PC-9 (cell line): ENCODE data around the gene ZNF398. TPM values are rescaled to one million over a fixed set of nuclear protein-coding genes. Genes with fewer than 3 reads are reported as not detected.

Source experiments
- BruUV-seq: library from RNA; stranded (reverse); fragments of 400-500 nt; replicated peaks from 2 replicates; lab custom pipeline; 2021; lab: Mats Ljungman, UMichigan
- CTCF ChIA-PET: fragments of 300-600 bp; sonication (Branson Sonifier 250); formaldehyde crosslinking; loops from one replicate; lab custom pipeline; 2022; ENCODE audit warnings: antibody characterized with exemption; lab: Charles Lee
- POLR2A ChIA-PET: fragments of 300-600 bp; sonication (Branson Sonifier 250); formaldehyde crosslinking; loops from one replicate; lab custom pipeline; 2022; ENCODE audit warnings: antibody characterized with exemption; ENCODE audit not compliant: unreplicated experiment; lab: Charles Lee
- DNase-seq, 2 experiments: peaks; one replicate each; pipeline versions ENCODE4 v3.0.0 to v3.0.0-alpha.2; 2015 to 2022; ENCODE audit warnings: mixed read lengths in 1 of 2
- H2AFZ ChIP-seq: fragments of 200-600 bp; sonication (generic); 2 replicates; pipeline ENCODE4 v1.8.1; 2017; ENCODE audit warnings: antibody characterized with exemption
- H3F3A ChIP-seq: fragments of 200-600 bp; sonication (generic); 2 replicates; pipeline ENCODE4 v1.8.1; 2017; ENCODE audit warnings: antibody characterized with exemption, mild to moderate bottlenecking, low read depth; ENCODE audit not compliant: insufficient read depth
- H3K27ac ChIP-seq: fragments of 200-600 bp; sonication (generic); 2 replicates; pipeline ENCODE4 v1.6.1; 2016; ENCODE audit warnings: mixed run types
- H3K27me3 ChIP-seq: fragments of 200-600 bp; sonication (generic); 2 replicates; pipeline ENCODE4 v1.6.1; 2016; ENCODE audit warnings: low read depth, mixed run types; ENCODE audit not compliant: insufficient read depth
- H3K36me3 ChIP-seq: fragments of 200-600 bp; sonication (generic); 2 replicates; pipeline ENCODE4 v1.6.1; 2016; ENCODE audit warnings: low read depth, mixed run types
- H3K4me1 ChIP-seq: fragments of 200-600 bp; sonication (generic); replicated peaks from 2 replicates; pipeline ENCODE4 v1.6.1; 2016; ENCODE audit warnings: mixed run types; ENCODE audit not compliant: insufficient read depth
- H3K4me2 ChIP-seq: fragments of 200-600 bp; sonication (generic); 2 replicates; pipeline ENCODE4 v1.6.1; 2017; ENCODE audit warnings: mixed run types
- H3K4me3 ChIP-seq: fragments of 200-600 bp; sonication (generic); 2 replicates; pipeline ENCODE4 v1.6.1; 2016; ENCODE audit warnings: mixed run types
- H3K79me2 ChIP-seq: fragments of 200-600 bp; sonication (generic); 2 replicates; pipeline ENCODE4 v1.6.1; 2017; ENCODE audit warnings: low read depth, mixed run types
- H3K9me2 ChIP-seq: fragments of 200-600 bp; sonication (generic); 2 replicates; pipeline ENCODE4 v1.8.1; 2017; ENCODE audit warnings: mild to moderate bottlenecking; ENCODE audit not compliant: insufficient read depth
- H3K9me3 ChIP-seq: fragments of 200-600 bp; sonication (generic); 2 replicates; pipeline ENCODE4 v1.8.1; 2016; ENCODE audit warnings: low read depth; ENCODE audit not compliant: insufficient read depth
- H4K20me1 ChIP-seq: fragments of 200-600 bp; sonication (generic); 2 replicates; pipeline ENCODE4 v1.8.1; 2017; ENCODE audit not compliant: insufficient read depth
- CTCF ChIP-seq: fragments of 200-600 bp; sonication (generic); conservative IDR thresholded peaks from 2 replicates; pipeline ENCODE4 v1.6.1; 2017; ENCODE audit warnings: mixed run types, antibody characterized with exemption, mild to moderate bottlenecking, moderate library complexity
- EZH2 ChIP-seq: fragments of 200-600 bp; sonication (generic); IDR thresholded peaks from 2 replicates; pipeline ENCODE4 v1.8.0; 2017; ENCODE audit warnings: antibody characterized with exemption, low read depth
- intact Hi-C: fragments of 100-400 bp; cut with micrococcal nuclease; formaldehyde crosslinking; loops from one replicate; pipeline ENCODE4 v1.10.0; 2022; ENCODE audit not compliant: unreplicated experiment
- total RNA-seq: library from RNA; stranded (reverse); gene quantifications from 2 replicates; pipeline ENCODE4 v1.2.3, GENCODE V29; 2021

Gene ZNF398
- total RNA-seq, 1 experiment from 2014 or later, result 11.7 TPM

GRCh38 chr7:149145031-149145845, 2.0 kb upstream of the ZNF398 start:
- H3F3A ChIP-seq, result peaks cover 49% of the 10 kb centered on the region
- peak; percentile 62 to 100 for DNase-seq
- peaks cover 59% of the 10 kb centered on the region for H3K4me1 ChIP-seq
- H3K27me3 ChIP-seq, result no peaks in the 10 kb centered on the region
- BruUV-seq, result no TSS peak
- no peak overlapping the region for H2AFZ ChIP-seq
- ChIA-PET POLR2A (no interaction called here), CTCF (no interaction called here)
- peak overlapping the region; percentile 59; the same call in 1 of the 2 replicates for H3K4me3 ChIP-seq
- H3K79me2 ChIP-seq, result peaks cover 27% of the 10 kb centered on the region
- H3K27ac ChIP-seq, result peak overlapping the region; percentile 95
- H3K9me2 ChIP-seq, result no peaks in the 10 kb centered on the region
- peak overlapping the region; percentile 90 for H3K4me2 ChIP-seq
- no peaks in the 10 kb centered on the region for H3K9me3 ChIP-seq
- no peak for TF ChIP-seq EZH2
- TF ChIP-seq CTCF, result no peak
- H3K36me3 ChIP-seq, result no peaks in the 10 kb centered on the region
- intact Hi-C loops, result loop anchor here (1.0 to 5.0 kb wide), 7 partner anchors 52 to 212 kb away; partner anchors contain the start of gene ZNF282
- no peaks in the 10 kb centered on the region for H4K20me1 ChIP-seq

- H2AFZ ChIP-seq, result peak overlapping the region; percentile 94
- ChIA-PET CTCF (interaction anchor here (0.9 to 1.9 kb wide), 2 partner anchors 22 to 82 kb away, joined by 3 to 10 read pairs; partner anchors contain the start of gene ZNF425), POLR2A (no interaction called here)
- H3K9me3 ChIP-seq, result no peaks in the 10 kb centered on the region
- H3K4me3 ChIP-seq, result peak overlapping the region; percentile 98
- peak; percentile 37 to 49 for DNase-seq
- no peaks in the 10 kb centered on the region for H4K20me1 ChIP-seq
- peak overlapping the region; percentile 92 for H3K4me2 ChIP-seq
- peaks cover 52% of the 10 kb centered on the region for H3K79me2 ChIP-seq
- H3K4me1 ChIP-seq, result peaks cover 45% of the 10 kb centered on the region
- BruUV-seq, result no TSS peak
- no peaks in the 10 kb centered on the region for H3K9me2 ChIP-seq
- intact Hi-C loops, result loop anchor here (1.0 to 5.0 kb wide), 5 partner anchors 22 to 209 kb away; partner anchors contain the start of genes ZNF282 and ZNF425
- H3F3A ChIP-seq, result peaks cover 38% of the 10 kb centered on the region
- no peak for TF ChIP-seq CTCF
- no peak for TF ChIP-seq EZH2
- no peaks in the 10 kb centered on the region for H3K36me3 ChIP-seq
- H3K27me3 ChIP-seq, result no peaks in the 10 kb centered on the region
- peak overlapping the region; percentile 35 for H3K27ac ChIP-seq
Observed at GRCh38 chr7:149147752-149148653, 750 bp downstream of the ZNF398 start.

- Histone ChIP-seq H4K20me1 (no peaks in the 10 kb centered on the region; the same call in 1 of the 2 replicates), H3K4me2 (no peak overlapping the region), H3F3A (peaks cover 9% of the 10 kb centered on the region), H3K4me1 (peaks cover 17% of the 10 kb centered on the region), H2AFZ (no peak overlapping the region), H3K9me2 (no peaks in the 10 kb centered on the region), H3K79me2 (peaks cover 58% of the 10 kb centered on the region), H3K36me3 (no peaks in the 10 kb centered on the region), H3K27me3 (no peaks in the 10 kb centered on the region), H3K27ac (peak overlapping the region; percentile 2; the same call in 1 of the 2 replicates), H3K4me3 (no peak overlapping the region), H3K9me3 (no peaks in the 10 kb centered on the region)
- DNase-seq, result peak in 1 of 2 experiments; percentile 52
- no TSS peak for BruUV-seq
- TF ChIP-seq EZH2, result no peak
- TF ChIP-seq CTCF, result no peak
- CTCF ChIA-PET, result no interaction called here
- POLR2A ChIA-PET, result no interaction called here
- intact Hi-C loops, result no loop called here
Observed at GRCh38 chr7:149150981-149151380, 3.7 kb downstream of the ZNF398 start.
